Panc1 (cell line): ENCODE measurements around the gene RBPMS2. TPM values are rescaled to one million over a fixed set of nuclear protein-coding genes. Genes with fewer than 3 reads are reported as not detected.

Experiments used
- ATAC-seq: fragments of 200-7000 bp; cut with Tn5 transposase; 2 replicates; pipeline ENCODE4 v1.9.1; 2020; ENCODE audit warnings: mild to moderate bottlenecking, moderate library complexity
- BruUV-seq: library from RNA; stranded (reverse); fragments of 400-500 nt; replicated peaks from 2 replicates; lab custom pipeline; 2021; lab: Mats Ljungman, UMichigan
- CTCF ChIA-PET: fragments of 300-600 bp; sonication (Branson Sonifier 250); formaldehyde crosslinking; loops from one replicate; lab custom pipeline; 2022; ENCODE audit warnings: antibody characterized with exemption; lab: Charles Lee
- POLR2A ChIA-PET: fragments of 300-600 bp; sonication (Branson Sonifier 250); formaldehyde crosslinking; loops from one replicate; lab custom pipeline; 2022; ENCODE audit warnings: antibody characterized with exemption; lab: Charles Lee
- DNase-seq: peaks from one replicate; pipeline ENCODE4 v3.0.0-alpha.2; 2010; ENCODE audit warnings: low read depth, low spot score
- H3K27ac ChIP-seq: 2 replicates; pipeline ENCODE4 v1.5.1; 2011; ENCODE audit warnings: mild to moderate bottlenecking, low read length, inconsistent platforms
- H3K27me3 ChIP-seq: fragments of 200-500 bp; sonication (Bioruptor generic); 2 replicates; pipeline ENCODE4 v1.6.0; 2014; ENCODE audit warnings: low read length, inconsistent platforms; ENCODE audit not compliant: control insufficient read depth, insufficient read depth
- H3K36me3 ChIP-seq: fragments of 200-500 bp; sonication (Bioruptor generic); 2 replicates; pipeline ENCODE4 v1.5.1; 2014; ENCODE audit warnings: inconsistent platforms, mild to moderate bottlenecking, low read length, moderate library complexity; ENCODE audit not compliant: control insufficient read depth, insufficient read depth
- H3K4me1 ChIP-seq: 2 replicates; pipeline ENCODE4 v1.5.1; 2011; ENCODE audit warnings: inconsistent platforms, mild to moderate bottlenecking, low read length, moderate library complexity; ENCODE audit not compliant: control insufficient read depth, insufficient read depth
- H3K4me3 ChIP-seq, 2 experiments: 2 replicates each; pipeline ENCODE4 v1.5.1; 2011 to 2012; ENCODE audit warnings: low read depth in 2 of 2, low read length in 2 of 2, mild to moderate bottlenecking in 2 of 2, inconsistent platforms in 1 of 2, moderate library complexity in 1 of 2
- H3K9me3 ChIP-seq: fragments of 200-500 bp; sonication (Bioruptor generic); 2 replicates; pipeline ENCODE4 v1.5.1; 2014; ENCODE audit warnings: low read depth, mild to moderate bottlenecking, inconsistent platforms, low read length, moderate library complexity; ENCODE audit not compliant: control insufficient read depth, insufficient read depth
- POLR2AphosphoS5 ChIP-seq: IDR thresholded peaks from 2 replicates; pipeline ENCODE4 v1.6.1; 2012; ENCODE audit warnings: mild to moderate bottlenecking, low read depth, low read length, moderate library complexity
- SIN3A ChIP-seq: IDR thresholded peaks from 2 replicates; pipeline ENCODE4 v1.6.1; 2012; ENCODE audit warnings: low read depth, mild to moderate bottlenecking, low read length, moderate library complexity, borderline replicate concordance; ENCODE audit not compliant: insufficient read depth
- TCF7L2 ChIP-seq: IDR thresholded peaks from 2 replicates; pipeline ENCODE4 v1.6.1; 2011; ENCODE audit warnings: mild to moderate bottlenecking, low read depth, low read length, inconsistent platforms
- in situ Hi-C: cut with HindIII; loops from 2 replicates; pipeline ENCODE4 v1.10.0; 2016; ENCODE audit warnings: low sequenced_read_pairs, low pct_unique_long_range_greater_than_20kb
- intact Hi-C: fragments of 100-400 bp; cut with micrococcal nuclease; formaldehyde crosslinking; loops from one replicate; pipeline ENCODE4 v1.10.0; 2022; ENCODE audit not compliant: unreplicated experiment
- total RNA-seq: library from RNA; stranded (reverse); gene quantifications from one replicate; pipeline ENCODE4 v1.2.1, GENCODE V29; 2021; ENCODE audit not compliant: unreplicated experiment
- TF ChIP-seq, protein P1 (sequence below): fragments of 450-650 bp; IDR thresholded peaks from 2 replicates; pipeline ENCODE4 v1.5.1; 2017; ENCODE audit warnings: mild to moderate bottlenecking
- TF ChIP-seq, protein P2 (sequence below), 2 experiments: IDR thresholded peaks; 2 replicates each; pipeline ENCODE4 v1.6.1; 2011 to 2012; ENCODE audit warnings: low read depth in 2 of 2, control low read depth in 1 of 2, low read length in 1 of 2, mild to moderate bottlenecking in 1 of 2, moderate library complexity in 1 of 2; ENCODE audit not compliant: insufficient read depth in 1 of 2

The RBPMS2 gene
- total RNA-seq, 1 experiment from 2014 or later = 33.7 TPM

GRCh38 chr15:64755427-64755940 lies 19.9 kb downstream of the RBPMS2 start:
- Histone ChIP-seq H3K4me3 (no peak overlapping the region), H3K36me3 (no peaks in the 10 kb centered on the region), H3K27ac (no peak overlapping the region), H3K4me1 (no peaks in the 10 kb centered on the region), H3K9me3 (no peaks in the 10 kb centered on the region), H3K27me3 (no peaks in the 10 kb centered on the region)
- DNase-seq = no peak
- no TSS peak for BruUV-seq
- in situ Hi-C loops = no loop called here
- POLR2A ChIA-PET = no interaction called here
- TF ChIP-seq, protein P1, sequence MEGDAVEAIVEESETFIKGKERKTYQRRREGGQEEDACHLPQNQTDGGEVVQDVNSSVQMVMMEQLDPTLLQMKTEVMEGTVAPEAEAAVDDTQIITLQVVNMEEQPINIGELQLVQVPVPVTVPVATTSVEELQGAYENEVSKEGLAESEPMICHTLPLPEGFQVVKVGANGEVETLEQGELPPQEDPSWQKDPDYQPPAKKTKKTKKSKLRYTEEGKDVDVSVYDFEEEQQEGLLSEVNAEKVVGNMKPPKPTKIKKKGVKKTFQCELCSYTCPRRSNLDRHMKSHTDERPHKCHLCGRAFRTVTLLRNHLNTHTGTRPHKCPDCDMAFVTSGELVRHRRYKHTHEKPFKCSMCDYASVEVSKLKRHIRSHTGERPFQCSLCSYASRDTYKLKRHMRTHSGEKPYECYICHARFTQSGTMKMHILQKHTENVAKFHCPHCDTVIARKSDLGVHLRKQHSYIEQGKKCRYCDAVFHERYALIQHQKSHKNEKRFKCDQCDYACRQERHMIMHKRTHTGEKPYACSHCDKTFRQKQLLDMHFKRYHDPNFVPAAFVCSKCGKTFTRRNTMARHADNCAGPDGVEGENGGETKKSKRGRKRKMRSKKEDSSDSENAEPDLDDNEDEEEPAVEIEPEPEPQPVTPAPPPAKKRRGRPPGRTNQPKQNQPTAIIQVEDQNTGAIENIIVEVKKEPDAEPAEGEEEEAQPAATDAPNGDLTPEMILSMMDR = no peak
- TF ChIP-seq, protein P2, sequence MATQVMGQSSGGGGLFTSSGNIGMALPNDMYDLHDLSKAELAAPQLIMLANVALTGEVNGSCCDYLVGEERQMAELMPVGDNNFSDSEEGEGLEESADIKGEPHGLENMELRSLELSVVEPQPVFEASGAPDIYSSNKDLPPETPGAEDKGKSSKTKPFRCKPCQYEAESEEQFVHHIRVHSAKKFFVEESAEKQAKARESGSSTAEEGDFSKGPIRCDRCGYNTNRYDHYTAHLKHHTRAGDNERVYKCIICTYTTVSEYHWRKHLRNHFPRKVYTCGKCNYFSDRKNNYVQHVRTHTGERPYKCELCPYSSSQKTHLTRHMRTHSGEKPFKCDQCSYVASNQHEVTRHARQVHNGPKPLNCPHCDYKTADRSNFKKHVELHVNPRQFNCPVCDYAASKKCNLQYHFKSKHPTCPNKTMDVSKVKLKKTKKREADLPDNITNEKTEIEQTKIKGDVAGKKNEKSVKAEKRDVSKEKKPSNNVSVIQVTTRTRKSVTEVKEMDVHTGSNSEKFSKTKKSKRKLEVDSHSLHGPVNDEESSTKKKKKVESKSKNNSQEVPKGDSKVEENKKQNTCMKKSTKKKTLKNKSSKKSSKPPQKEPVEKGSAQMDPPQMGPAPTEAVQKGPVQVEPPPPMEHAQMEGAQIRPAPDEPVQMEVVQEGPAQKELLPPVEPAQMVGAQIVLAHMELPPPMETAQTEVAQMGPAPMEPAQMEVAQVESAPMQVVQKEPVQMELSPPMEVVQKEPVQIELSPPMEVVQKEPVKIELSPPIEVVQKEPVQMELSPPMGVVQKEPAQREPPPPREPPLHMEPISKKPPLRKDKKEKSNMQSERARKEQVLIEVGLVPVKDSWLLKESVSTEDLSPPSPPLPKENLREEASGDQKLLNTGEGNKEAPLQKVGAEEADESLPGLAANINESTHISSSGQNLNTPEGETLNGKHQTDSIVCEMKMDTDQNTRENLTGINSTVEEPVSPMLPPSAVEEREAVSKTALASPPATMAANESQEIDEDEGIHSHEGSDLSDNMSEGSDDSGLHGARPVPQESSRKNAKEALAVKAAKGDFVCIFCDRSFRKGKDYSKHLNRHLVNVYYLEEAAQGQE (IDR thresholded peaks at IDR 0.05; ENCODE audit: insufficient read depth in 1 of 2, low read depth in 2 of 2, low read length in 1 of 2) = no peak
- TF ChIP-seq TCF7L2 (no peak), POLR2AphosphoS5 (no peak), SIN3A (no peak)
- ATAC-seq = no peak
- CTCF ChIA-PET = no interaction called here
- intact Hi-C loops = no loop called here

- no TSS peak for BruUV-seq
- Histone ChIP-seq H3K36me3 (no peaks in the 10 kb centered on the region), H3K4me1 (no peaks in the 10 kb centered on the region), H3K4me3 (no peak overlapping the region), H3K27me3 (no peaks in the 10 kb centered on the region), H3K27ac (no peak overlapping the region), H3K9me3 (no peaks in the 10 kb centered on the region)
- ChIA-PET POLR2A (no interaction called here), CTCF (no interaction called here)
- no peak for DNase-seq
- intact Hi-C loops = no loop called here
- TF ChIP-seq TCF7L2 = no peak
- no peak for TF ChIP-seq POLR2AphosphoS5
- TF ChIP-seq, protein P1 = no peak
- TF ChIP-seq SIN3A = no peak
- TF ChIP-seq, protein P2 (IDR thresholded peaks at IDR 0.05; ENCODE audit: insufficient read depth in 1 of 2, low read depth in 2 of 2, low read length in 1 of 2) = no peak
- ATAC-seq = no peak
- in situ Hi-C loops = no loop called here
Observed at GRCh38 chr15:64754663-64755426, 20.5 kb downstream of the RBPMS2 start.
